ENCODE measurements around the gene CCDC186. TPM values are rescaled to one million over a fixed set of nuclear protein-coding genes. Genes with fewer than 3 reads are reported as not detected.

Gene CCDC186
- total and polyA plus RNA-seq, 2 of the 13 experiments (the other 11 are each of a cell fraction or from before 2014, with no cell fraction given): 4.2 to 11.8 TPM

GRCh38 chr10:114071178-114071577 lies 102.8 kb downstream of the CCDC186 start (continued):
- TF ChIP-seq ZNF318 (CRISPR knock-in tag; IDR thresholded peaks at IDR 0.05) (no peak), ZNF792 (CRISPR knock-in tag; IDR thresholded peaks at IDR 0.05) (no peak), NFYB (CRISPR knock-in tag; IDR thresholded peaks at IDR 0.05) (no peak), MXD4 (CRISPR knock-in tag; IDR thresholded peaks at IDR 0.05) (no peak), HDAC1 (CRISPR knock-in tag; IDR thresholded peaks at IDR 0.05) (no peak), SAFB2 (CRISPR knock-in tag; IDR thresholded peaks at IDR 0.05; ENCODE audit: borderline replicate concordance, low read depth) (no peak)
- TF ChIP-seq, protein P1, sequence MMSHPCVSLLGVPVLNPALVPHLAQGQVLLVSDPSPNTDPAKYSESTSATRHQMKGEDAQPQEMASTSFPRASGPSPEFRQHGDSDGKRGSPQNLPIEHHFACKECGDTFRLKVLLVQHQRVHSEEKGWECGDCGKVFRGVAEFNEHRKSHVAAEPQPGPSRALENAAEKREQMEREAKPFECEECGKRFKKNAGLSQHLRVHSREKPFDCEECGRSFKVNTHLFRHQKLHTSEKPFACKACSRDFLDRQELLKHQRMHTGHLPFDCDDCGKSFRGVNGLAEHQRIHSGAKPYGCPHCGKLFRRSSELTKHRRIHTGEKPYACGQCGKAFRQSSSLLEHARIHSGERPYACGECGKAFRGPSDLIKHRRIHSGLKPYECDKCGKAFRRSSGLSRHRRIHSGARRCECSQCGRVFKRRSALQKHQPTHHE (CRISPR knock-in tag; IDR thresholded peaks at IDR 0.05; ENCODE audit: borderline replicate concordance): no peak
- TF ChIP-seq, protein P2, sequence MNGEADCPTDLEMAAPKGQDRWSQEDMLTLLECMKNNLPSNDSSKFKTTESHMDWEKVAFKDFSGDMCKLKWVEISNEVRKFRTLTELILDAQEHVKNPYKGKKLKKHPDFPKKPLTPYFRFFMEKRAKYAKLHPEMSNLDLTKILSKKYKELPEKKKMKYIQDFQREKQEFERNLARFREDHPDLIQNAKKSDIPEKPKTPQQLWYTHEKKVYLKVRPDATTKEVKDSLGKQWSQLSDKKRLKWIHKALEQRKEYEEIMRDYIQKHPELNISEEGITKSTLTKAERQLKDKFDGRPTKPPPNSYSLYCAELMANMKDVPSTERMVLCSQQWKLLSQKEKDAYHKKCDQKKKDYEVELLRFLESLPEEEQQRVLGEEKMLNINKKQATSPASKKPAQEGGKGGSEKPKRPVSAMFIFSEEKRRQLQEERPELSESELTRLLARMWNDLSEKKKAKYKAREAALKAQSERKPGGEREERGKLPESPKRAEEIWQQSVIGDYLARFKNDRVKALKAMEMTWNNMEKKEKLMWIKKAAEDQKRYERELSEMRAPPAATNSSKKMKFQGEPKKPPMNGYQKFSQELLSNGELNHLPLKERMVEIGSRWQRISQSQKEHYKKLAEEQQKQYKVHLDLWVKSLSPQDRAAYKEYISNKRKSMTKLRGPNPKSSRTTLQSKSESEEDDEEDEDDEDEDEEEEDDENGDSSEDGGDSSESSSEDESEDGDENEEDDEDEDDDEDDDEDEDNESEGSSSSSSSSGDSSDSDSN (CRISPR knock-in tag; IDR thresholded peaks at IDR 0.05): no peak

MicroRNAs encoded within 50 kb of the gene (microRNA counts, 767-probe panel; counts per million panel counts)
- not detected for microRNA hsa-miR-2110

Small RNA genes within 50 kb of the gene (small RNA-seq; reads per million reads assigned to genes)
- gene RF02277 (ENCODE audit: insufficient read depth in 2 of 3, insufficient read length in 3 of 3, low read depth in 2 of 3, low replicate concordance in 1 of 3) (0 reads per million in 3 experiments), gene RNU6-709P (ENCODE audit: insufficient read depth in 2 of 3, insufficient read length in 3 of 3, low read depth in 2 of 3, low replicate concordance in 1 of 3) (0 reads per million in 3 experiments)

Other genes starting within 250 kb of the CCDC186 start
- gene ADRB1, start 130.3 kb downstream of the CCDC186 start, total RNA-seq (2016; rRNA removed; fragmentation: Illumina TruSeq; extraction: Trizol): 0.07 TPM in 1 of 2 replicates, not detected in the other
- not detected in 2 replicates for gene ADRB1, start 130.3 kb downstream of the CCDC186 start, polyA plus RNA-seq (2011; rRNA removed)
- not detected in 2 replicates for gene TDRD1, start 5.2 kb upstream of the CCDC186 start, total RNA-seq (2016; rRNA removed; fragmentation: Illumina TruSeq; extraction: Trizol)
- not detected in 2 replicates for gene TDRD1, start 5.2 kb upstream of the CCDC186 start, polyA plus RNA-seq (2011; rRNA removed)
- not detected in 2 replicates for gene VWA2, start 65.1 kb upstream of the CCDC186 start, total RNA-seq (2016; rRNA removed; fragmentation: Illumina TruSeq; extraction: Trizol)
- gene VWA2, start 65.1 kb upstream of the CCDC186 start, polyA plus RNA-seq (2011; rRNA removed): not detected in 2 replicates
- gene AFAP1L2, start 230.3 kb upstream of the CCDC186 start, total RNA-seq (2016; rRNA removed; fragmentation: Illumina TruSeq; extraction: Trizol): not detected in 2 replicates
- gene AFAP1L2, start 230.3 kb upstream of the CCDC186 start, polyA plus RNA-seq (2011; rRNA removed): not detected in 2 replicates

Measured in HepG2 (cell line).